Fibroblast of peridontal ligament (primary cell): ENCODE data around the gene FAM161B.
"Not testable (repeated sequence)": the region's sequence is repeated elsewhere in the genome, so short reads cannot be mapped to it uniquely, and the experiment has no call there.

Experiments used
- DNase-seq: peaks from one replicate; pipeline ENCODE4 v3.0.0-alpha.2; 2010; ENCODE audit errors: extremely low read depth

FAM161B gene

DNA sequence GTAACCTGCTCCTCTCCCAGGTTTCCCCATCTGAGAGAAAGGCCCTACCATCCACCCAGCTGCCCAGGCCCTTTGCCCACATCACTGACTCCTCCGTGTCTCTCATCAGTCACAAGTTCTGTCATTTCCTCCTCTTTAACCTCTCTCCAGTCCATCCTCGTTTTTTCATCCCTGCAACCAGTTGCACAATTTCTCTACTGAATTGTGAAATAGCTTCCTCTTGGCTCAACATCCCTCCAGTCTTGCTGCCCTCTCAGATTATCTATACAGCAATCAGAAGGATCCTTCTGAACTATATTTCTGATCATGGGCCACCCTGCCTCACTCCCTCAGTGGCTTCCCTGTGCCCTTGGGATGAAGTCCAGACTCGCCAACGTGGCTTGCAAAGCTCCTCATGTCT, 6.8 kb downstream of the FAM161B start:
- DNase-seq = peak; percentile 75

GRCh38 chr14:73942180-73942579, 7.7 kb downstream of the FAM161B start:
- DNase-seq = no peak

DNA sequence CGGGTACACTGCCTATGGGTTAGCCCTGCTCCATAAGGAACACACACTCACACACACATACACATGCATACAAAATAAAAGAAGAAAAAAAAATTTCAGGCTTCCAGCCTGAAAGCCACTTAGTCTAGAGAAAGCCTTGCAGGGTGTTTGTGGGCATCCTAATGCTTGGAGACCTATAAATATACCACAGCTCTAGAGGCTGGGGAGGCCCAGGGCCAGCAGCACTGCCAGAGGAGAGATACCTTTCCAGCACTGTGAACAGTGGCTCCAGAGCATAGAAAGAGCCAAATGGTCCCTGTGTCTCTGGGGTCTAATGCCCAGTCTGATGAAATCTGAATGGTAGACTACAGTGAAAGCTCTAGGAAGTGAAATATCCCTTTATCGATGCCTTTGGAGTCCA, 12.9 kb downstream of the FAM161B start:
- DNase-seq = no peak

- DNase-seq = no peak
Measured at GRCh38 chr14:73936548-73936947, 13.3 kb downstream of the FAM161B start.

DNA sequence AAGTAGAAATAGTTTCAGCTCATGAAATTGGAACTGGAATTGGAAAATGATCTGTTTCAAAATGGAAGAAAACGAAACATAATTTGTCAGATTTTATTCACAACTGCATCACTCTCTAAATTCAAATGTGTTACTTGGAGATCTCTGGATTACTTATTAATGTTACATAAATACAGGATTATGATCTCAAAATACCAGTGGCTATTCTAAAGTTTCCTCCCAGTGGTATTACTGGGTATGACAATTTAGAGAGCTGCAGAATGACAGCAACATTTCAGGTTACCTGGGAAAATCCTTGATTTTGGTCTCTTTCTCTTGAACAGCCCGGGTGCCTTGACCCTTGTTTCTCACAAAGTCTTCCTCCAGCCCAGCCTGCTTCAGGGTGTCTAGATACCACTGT, 14.2 kb downstream of the FAM161B start:
- peak; percentile 11 for DNase-seq

DNA sequence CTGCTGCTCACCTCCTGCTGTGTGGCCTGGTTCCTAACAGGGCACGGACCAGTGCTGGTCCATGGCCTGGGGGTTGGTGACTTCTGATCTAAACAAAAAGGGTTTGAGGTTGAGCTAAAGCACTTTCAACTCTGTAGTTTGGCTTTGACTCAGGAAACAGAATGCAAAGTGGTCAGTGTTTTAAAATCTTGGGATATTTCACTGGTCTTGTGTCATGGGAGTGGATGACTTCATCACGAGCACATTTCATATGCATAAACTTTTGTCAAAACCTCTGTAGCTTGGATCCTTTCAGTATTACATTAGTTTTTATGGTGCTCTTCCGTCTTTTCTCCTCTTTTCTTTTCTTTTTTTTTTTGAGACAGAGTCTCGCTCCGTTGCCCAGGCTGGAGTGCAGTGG, 25.6 kb downstream of the FAM161B start:
- peak; percentile 71 for DNase-seq

DNA sequence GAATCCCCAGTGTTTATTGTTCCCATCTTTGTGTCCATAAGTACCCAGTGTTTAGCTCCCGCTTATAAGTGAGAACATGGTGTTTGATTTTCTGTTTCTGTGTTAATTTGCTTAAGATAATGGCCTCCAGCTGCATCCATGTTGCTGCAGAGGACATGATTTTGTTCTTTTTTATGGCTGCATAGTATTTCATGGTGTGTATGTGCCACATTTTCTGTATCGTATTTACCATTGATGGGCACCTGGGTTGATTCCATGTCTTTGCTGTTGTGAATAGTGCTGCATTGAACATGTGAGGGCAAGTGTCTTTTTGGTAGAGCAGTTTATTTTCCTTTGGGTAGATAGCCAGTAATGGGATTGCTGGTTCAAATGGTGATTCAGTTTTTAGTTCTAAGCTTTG, 30.4 kb downstream of the FAM161B start:
- not testable (repeated sequence) for DNase-seq

- no peak for DNase-seq
Measured at GRCh38 chr14:73916324-73916723, 33.6 kb downstream of the FAM161B start.

DNA sequence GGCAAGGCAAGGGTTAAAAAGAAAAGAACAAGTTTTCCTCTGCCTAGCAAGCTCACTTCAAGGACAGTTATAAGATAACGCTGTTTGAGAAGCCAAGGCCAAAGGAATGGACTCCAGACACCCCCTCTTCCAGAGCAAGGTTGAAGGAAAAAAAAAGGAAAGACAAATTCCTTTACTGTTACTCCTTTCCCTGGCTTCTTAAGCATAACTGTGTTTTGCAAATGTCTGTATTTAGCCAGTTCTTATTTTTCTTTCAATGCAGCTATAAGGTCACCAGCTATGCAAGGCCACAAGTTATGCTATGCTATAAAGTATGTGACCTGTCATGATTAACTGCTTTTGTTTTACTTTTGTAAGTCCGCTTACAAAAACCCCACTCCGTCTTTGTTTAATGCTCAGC, 36.6 kb downstream of the FAM161B start:
- no peak for DNase-seq

- DNase-seq = no peak
Measured at GRCh38 chr14:73909681-73910080, 40.2 kb downstream of the FAM161B start.

GRCh38 chr14:73903028-73903427, 46.9 kb downstream of the FAM161B start:
- peak; percentile 35 for DNase-seq

DNA sequence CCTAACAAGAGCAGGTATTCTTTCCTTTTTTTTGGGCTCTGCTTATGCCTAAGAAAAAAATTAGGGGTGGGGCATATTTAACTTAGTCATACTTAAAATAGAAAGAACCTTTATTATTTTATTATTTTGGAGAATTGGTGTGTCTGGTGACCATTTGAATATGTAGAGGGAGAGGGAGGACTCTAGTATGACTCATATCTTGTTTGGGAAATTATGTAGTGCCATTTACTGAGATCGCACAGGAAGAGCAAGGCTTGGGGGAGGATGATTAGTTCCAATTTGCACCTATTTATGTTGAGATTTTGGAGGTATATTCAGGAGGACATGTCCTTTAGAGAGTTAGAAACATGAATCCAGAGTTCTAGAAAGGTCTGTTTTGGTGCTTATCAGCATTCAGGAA, 53.4 kb downstream of the FAM161B start:
- DNase-seq = no peak

GRCh38 chr14:73895939-73896338, 54.0 kb downstream of the FAM161B start:
- no peak for DNase-seq

GRCh38 chr14:73894180-73894687, 55.7 kb downstream of the FAM161B start:
- DNase-seq = not testable (repeated sequence)

DNA sequence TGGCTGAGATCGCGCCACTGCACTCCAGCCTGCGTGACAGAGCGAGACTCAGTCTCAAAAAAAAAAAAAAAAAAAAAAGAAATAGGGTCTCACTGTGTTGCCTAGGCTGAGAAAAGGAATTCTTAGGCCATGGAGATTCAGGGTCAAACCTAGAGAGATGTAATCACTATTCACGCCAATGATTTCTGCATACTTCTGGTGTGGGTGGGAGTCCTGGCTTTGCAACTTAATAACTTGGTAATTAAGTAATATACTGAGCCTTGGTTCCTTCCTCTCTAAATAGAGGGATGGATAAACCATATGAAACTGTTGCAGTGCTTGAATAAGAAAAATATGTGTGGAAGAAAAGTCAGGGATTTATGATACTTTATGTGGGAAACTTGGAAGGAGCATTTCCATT, 60.5 kb downstream of the FAM161B start:
- no peak for DNase-seq

DNA sequence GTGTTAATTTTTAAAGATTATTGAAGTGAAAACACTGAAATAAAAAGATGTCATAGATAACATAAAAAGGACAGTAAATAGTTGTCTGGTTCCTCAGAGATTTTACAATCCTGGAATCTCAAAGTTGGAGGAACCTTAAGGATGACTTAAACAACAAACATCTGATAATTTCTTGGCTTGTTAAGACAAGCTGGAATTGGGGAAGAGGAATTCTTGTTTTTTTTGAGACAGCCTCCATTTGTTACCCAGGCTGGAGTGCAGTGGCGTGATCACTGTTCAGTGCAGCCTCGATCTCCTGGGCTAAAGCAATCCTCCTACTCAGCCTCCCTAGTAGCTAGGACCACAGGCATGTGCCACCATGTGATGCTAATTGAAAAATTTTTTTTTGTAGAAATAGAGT, 60.9 kb downstream of the FAM161B start:
- DNase-seq = no peak

- peak; percentile 25 for DNase-seq
Measured at GRCh38 chr14:73888460-73888725, 61.5 kb downstream of the FAM161B start.

GRCh38 chr14:73887694-73888459, 62.0 kb downstream of the FAM161B start:
- peak; percentile 18 for DNase-seq

DNA sequence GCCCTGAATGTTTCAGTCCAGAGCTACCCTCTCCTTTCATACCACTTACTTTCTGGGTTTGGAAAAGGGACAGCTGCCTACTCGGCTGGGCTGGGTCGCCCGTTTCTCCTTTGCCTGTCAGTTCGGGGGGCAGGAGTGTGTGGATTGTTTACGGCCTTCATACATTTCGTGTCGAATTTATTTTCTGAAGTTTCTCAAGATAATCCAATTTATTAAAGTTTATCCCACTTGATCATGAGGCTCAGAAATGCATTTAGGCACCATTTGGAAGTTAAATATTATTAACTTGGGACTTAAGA, 62.6 kb downstream of the FAM161B start:
- DNase-seq = no peak

GRCh38 chr14:73886449-73887317, 63.2 kb downstream of the FAM161B start, which contains the start of gene ZNF410:
ZNF410 (plus strand) TSS chr14:73886859; CDS start chr14:73892176, 5,317 bp downstream.
- peak; percentile 96 for DNase-seq

DNA sequence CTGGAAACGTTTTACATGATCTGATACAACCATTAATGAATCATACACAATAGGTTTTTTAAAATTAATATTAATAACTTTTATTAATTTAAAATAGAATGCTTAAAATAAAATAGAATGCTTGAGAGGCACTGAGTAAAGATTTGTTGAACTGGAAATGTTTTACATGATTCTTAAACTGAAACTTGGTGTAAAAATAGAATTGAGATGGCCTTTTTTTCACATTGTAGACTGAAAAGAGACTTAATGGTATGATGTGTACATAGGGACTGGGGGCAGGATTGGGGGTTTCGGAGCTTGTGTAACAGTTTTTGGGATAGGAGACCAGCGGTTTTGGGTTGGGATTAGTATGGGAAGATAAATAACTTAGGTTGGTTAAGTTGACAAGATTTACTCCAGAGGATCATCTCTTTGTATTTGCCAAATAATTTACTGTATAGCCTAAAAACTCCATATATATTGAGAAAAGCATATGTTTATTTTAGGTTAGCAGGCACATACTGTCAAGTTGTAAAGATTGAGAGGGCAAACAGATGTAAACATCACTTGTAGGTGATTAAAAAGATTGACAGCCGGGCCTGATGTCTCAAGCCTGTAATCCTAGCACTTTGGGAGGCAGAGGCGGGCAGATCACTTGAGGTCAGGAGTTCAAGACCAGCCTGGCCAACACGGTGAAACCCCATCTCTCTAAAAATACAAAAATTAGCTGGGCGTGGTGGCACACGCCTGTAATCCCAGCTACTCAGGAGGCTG, 65.3 kb downstream of the FAM161B start:
- no peak for DNase-seq
